Epithelial cell of proximal tubule (primary cell): Measurements from ENCODE around the gene SFXN5. TPM values are rescaled to one million over a fixed set of nuclear protein-coding genes. Genes with fewer than 3 reads are reported as not detected.
"Not testable (repeated sequence)": the region's sequence is repeated elsewhere in the genome, so short reads cannot be mapped to it uniquely, and the experiment has no call there.

Experiments
- DNase-seq: peaks from one replicate; pipeline ENCODE4 v3.0.0-alpha.2; 2011; ENCODE audit warnings: low read depth
- H3K4me3 ChIP-seq: 2 replicates; pipeline ENCODE4 v1.5.1; 2011; ENCODE audit warnings: low read depth, mild to moderate bottlenecking, low read length
- CTCF ChIP-seq: conservative IDR thresholded peaks from 2 replicates; pipeline ENCODE4 v1.5.1; 2012; ENCODE audit warnings: low read depth, mild to moderate bottlenecking, low read length
- total RNA-seq: library from RNA; depleted of rRNA; stranded (reverse); fragments of >200 nt; gene quantifications from 2 replicates; pipeline ENCODE4 v1.2.3, GENCODE V29; 2015

SFXN5 gene
- total RNA-seq, 1 donor from 2014 or later = 8.4 TPM

DNA sequence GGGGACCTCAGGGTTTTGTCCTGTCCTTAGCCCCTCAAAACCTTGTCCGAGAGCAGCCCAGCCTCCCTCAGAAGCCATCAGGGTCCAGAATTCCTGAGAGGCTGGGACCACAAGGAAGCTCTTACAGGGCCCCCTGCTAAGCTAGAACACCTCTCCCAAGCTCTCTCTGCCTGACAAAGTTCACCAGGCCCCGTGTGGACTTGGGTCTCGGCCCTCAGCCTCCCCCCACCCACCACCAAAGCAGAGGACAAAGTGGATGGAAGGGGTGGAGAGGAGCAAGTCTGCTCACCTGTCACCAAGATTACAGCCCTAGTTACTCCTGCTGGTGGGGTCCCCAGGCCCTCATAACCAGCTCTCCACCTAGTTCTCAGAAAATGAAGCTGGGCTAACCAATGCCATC, 24.4 kb upstream of the SFXN5 start:
- no peak overlapping the region for H3K4me3 ChIP-seq
- TF ChIP-seq CTCF = no peak
- no peak for DNase-seq

GRCh38 chr2:73093601-73094218, 22.2 kb upstream of the SFXN5 start:
- not testable (repeated sequence) for H3K4me3 ChIP-seq
- DNase-seq = peak; percentile 61

- no peak for DNase-seq
- no peak for TF ChIP-seq CTCF
- H3K4me3 ChIP-seq = no peak overlapping the region
These were observed 20.8 kb upstream of the SFXN5 start for GRCh38 chr2:73092146-73092783.

GRCh38 chr2:73091696-73092095, 20.2 kb upstream of the SFXN5 start:
- H3K4me3 ChIP-seq = no peak overlapping the region
- no peak for DNase-seq
- no peak for TF ChIP-seq CTCF

GRCh38 chr2:73091164-73091563, 19.7 kb upstream of the SFXN5 start:
- peak; percentile 96 for DNase-seq
- no peak overlapping the region for H3K4me3 ChIP-seq
- no peak for TF ChIP-seq CTCF

- no peak overlapping the region for H3K4me3 ChIP-seq
- peak; percentile 83 for DNase-seq
- no peak for TF ChIP-seq CTCF
These were observed 17.9 kb upstream of the SFXN5 start for GRCh38 chr2:73089270-73090030.

GRCh38 chr2:73088703-73089102, 17.2 kb upstream of the SFXN5 start:
- no peak for DNase-seq
- H3K4me3 ChIP-seq = no peak overlapping the region
- no peak for TF ChIP-seq CTCF
